Smooth muscle cell (in vitro differentiated cells): Measurements from ENCODE around the gene DBH. TPM values are rescaled to one million over a fixed set of nuclear protein-coding genes. Genes with fewer than 3 reads are reported as not detected.

Experiments
- DNase-seq: peaks from one replicate; lab custom pipeline; 2025; ENCODE audit not compliant: unreplicated experiment; lab: John Stamatoyannopoulos, UW
- H2AFZ ChIP-seq: fragments of 200-600 bp; sonication (generic); 2 replicates; pipeline ENCODE4 v1.6.0; 2016; ENCODE audit warnings: antibody characterized with exemption, low read depth, mild to moderate bottlenecking
- H3F3A ChIP-seq: fragments of 200-600 bp; sonication (generic); 2 replicates; pipeline ENCODE4 v1.6.0; 2017; ENCODE audit warnings: antibody characterized with exemption, low read depth
- H3K27ac ChIP-seq: fragments of 200-600 bp; sonication (generic); 2 replicates; pipeline ENCODE4 v1.5.1; 2016; ENCODE audit warnings: low read depth, mild to moderate bottlenecking
- H3K27me3 ChIP-seq: fragments of 200-600 bp; sonication (generic); 2 replicates; pipeline ENCODE4 v1.6.1; 2016; ENCODE audit warnings: low read depth, mild to moderate bottlenecking
- H3K36me3 ChIP-seq: fragments of 200-600 bp; sonication (generic); 2 replicates; pipeline ENCODE4 v1.5.1; 2016; ENCODE audit warnings: low read depth
- H3K4me1 ChIP-seq: fragments of 200-600 bp; sonication (generic); 2 replicates; pipeline ENCODE4 v1.5.1; 2016; ENCODE audit warnings: low read depth
- H3K4me2 ChIP-seq: fragments of 200-600 bp; sonication (generic); 2 replicates; pipeline ENCODE4 v1.6.0; 2016; ENCODE audit warnings: mild to moderate bottlenecking
- H3K4me3 ChIP-seq: fragments of 200-600 bp; sonication (generic); 2 replicates; pipeline ENCODE4 v1.5.1; 2016; ENCODE audit warnings: mild to moderate bottlenecking
- H3K79me2 ChIP-seq: fragments of 200-600 bp; sonication (generic); 2 replicates; pipeline ENCODE4 v1.6.0; 2016; ENCODE audit warnings: low read depth, mild to moderate bottlenecking
- H3K9ac ChIP-seq: fragments of 200-600 bp; sonication (generic); 2 replicates; pipeline ENCODE4 v1.6.0; 2016; ENCODE audit warnings: low read depth
- H3K9me3 ChIP-seq: fragments of 200-600 bp; sonication (generic); replicated peaks from 2 replicates; pipeline ENCODE4 v1.5.1; 2016; ENCODE audit warnings: low read depth
- H4K20me1 ChIP-seq: fragments of 200-600 bp; sonication (generic); 2 replicates; pipeline ENCODE4 v1.6.0; 2016; ENCODE audit warnings: low read depth
- CTCF ChIP-seq: fragments of 200-600 bp; sonication (generic); IDR thresholded peaks from 2 replicates; pipeline ENCODE4 v1.5.1; 2017; ENCODE audit warnings: borderline replicate concordance, mild to moderate bottlenecking, antibody characterized with exemption; ENCODE audit not compliant: insufficient read depth, poor library complexity, severe bottlenecking
- WGBS: methylation state at CpG from one replicate; pipeline ENCODE4 v1.1.7; 2016; ENCODE audit warnings: low lambda C conversion rate; 5-methylcytosine and 5-hydroxymethylcytosine counted together
- polyA plus RNA-seq: library from polyadenylated mRNA; unstranded; fragments of >200 nt; fragmentation: Nextera tagmentation; extraction: Ambion mirVana; gene quantifications from 2 replicates; pipeline ENCODE4 v1.2.1, GENCODE V29; 2016
- total RNA-seq: library from RNA; depleted of rRNA; stranded (reverse); fragments of >200 nt; gene quantifications from 2 replicates; pipeline ENCODE4 v1.2.3, GENCODE V29; 2014

The DBH gene
- total and polyA plus RNA-seq, 2 experiments from 2014 or later, result 0.22 TPM; not detected in 1

DNA sequence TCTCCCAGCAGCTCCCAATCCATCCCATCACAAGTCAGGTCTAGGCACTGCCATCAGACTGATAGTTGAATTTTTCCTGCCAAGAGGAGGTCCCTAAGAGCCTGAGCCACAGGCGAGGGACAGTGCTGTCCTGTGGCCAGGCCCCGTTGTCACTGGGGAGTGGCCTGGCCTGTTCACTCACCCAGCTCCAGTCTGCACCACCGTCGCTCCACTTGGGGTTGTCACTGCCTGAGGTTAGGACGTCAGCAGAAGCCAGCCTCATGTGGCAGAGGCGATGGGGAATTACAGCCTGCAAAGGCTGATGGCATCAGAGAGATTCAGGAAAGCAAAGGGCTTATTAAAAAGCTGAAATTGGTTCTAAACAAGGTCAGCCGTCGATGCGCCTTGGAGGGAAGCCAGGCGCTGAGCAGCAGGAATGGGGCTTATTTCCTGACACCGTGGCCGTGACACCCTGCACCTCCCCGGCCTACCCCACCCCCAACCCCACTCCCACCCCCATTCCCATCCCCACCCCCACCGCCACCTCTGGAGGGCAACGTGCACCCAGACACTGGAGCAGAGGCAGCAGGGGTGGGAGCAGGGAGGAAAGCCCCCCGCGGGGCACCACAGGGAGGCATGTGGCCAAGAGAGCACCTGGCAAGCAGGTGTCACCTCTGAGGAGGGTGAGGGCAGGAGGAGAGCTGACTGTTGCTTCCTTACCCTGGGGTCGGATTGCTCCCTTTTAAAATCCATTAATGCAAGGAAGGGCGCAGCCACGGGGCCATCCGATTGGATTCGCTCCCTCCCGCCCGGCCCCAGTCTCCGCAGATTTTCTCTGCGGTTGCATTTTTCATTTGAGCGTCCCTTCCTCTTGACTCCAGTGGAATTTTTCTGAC lies 3.1 kb upstream of the DBH start:
- no peak for DNase-seq
- Histone ChIP-seq H3K9ac (no peak overlapping the region), H3K4me2 (no peak overlapping the region), H2AFZ (no peak overlapping the region), H3K4me3 (no peak overlapping the region), H3K9me3 (no peaks in the 10 kb centered on the region), H3F3A (no peaks in the 10 kb centered on the region), H3K79me2 (no peaks in the 10 kb centered on the region), H3K36me3 (no peaks in the 10 kb centered on the region), H3K4me1 (peaks cover 9% of the 10 kb centered on the region), H3K27me3 (no peaks in the 10 kb centered on the region), H4K20me1 (no peaks in the 10 kb centered on the region), H3K27ac (no peak overlapping the region)
- no peak for TF ChIP-seq CTCF
- WGBS, result 75% methylated on average over 22 of the region's 27 CpGs

DNA sequence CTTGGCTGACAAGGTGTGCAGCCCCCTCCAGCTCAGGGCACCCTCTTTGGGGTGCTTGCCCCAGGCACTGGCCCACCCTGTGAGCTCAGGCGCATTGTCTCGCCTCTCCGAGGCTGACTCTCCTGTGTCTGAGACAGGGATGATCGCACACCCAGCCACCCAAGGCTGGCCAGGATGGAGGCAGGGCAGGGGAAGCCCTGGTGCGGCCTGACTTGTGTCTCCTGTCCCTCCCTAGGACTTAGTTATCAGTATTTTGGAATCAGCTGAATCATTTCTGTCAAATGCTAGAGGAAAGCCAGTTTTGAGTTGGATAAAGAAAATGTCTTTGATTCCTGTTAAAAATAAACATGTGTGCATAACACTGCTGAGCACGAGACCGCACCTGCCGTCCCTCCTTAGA lies 2.5 kb upstream of the DBH start:
- TF ChIP-seq CTCF, result no peak
- Histone ChIP-seq H3K9me3 (no peaks in the 10 kb centered on the region), H3K4me1 (peaks cover 9% of the 10 kb centered on the region), H3K27ac (no peak overlapping the region), H2AFZ (no peak overlapping the region), H3K27me3 (no peaks in the 10 kb centered on the region), H3K4me3 (no peak overlapping the region), H4K20me1 (no peaks in the 10 kb centered on the region), H3K4me2 (no peak overlapping the region), H3F3A (no peaks in the 10 kb centered on the region), H3K9ac (no peak overlapping the region), H3K79me2 (no peaks in the 10 kb centered on the region), H3K36me3 (no peaks in the 10 kb centered on the region)
- no peak for DNase-seq
- 75% methylated on average over 8 of the region's 8 CpGs for WGBS

- Histone ChIP-seq H3K27ac (no peak overlapping the region), H3K9ac (no peak overlapping the region), H3K9me3 (no peaks in the 10 kb centered on the region), H3K79me2 (no peaks in the 10 kb centered on the region), H3K27me3 (no peaks in the 10 kb centered on the region), H3F3A (no peaks in the 10 kb centered on the region), H4K20me1 (no peaks in the 10 kb centered on the region), H2AFZ (no peak overlapping the region), H3K4me3 (no peak overlapping the region), H3K4me2 (no peak overlapping the region), H3K36me3 (no peaks in the 10 kb centered on the region), H3K4me1 (peaks cover 9% of the 10 kb centered on the region)
- 75% methylated on average over 24 of the region's 24 CpGs for WGBS
- TF ChIP-seq CTCF, result no peak
- no peak for DNase-seq
Measured at GRCh38 chr9:133634081-133634691, 2.0 kb upstream of the DBH start.
